Activated naive CD8-positive, alpha-beta T cell treated with anti-CD3 and anti-CD28 coated beads, Interleukin-2, amount 50 U/mL, for 24 hours (primary cell): ENCODE measurements around the gene GPC4.
"Not testable (repeated sequence)": the region's sequence is repeated elsewhere in the genome, so short reads cannot be mapped to it uniquely, and the experiment has no call there.

Source experiments
- ATAC-seq: fragments of 150-1000 bp; cut with Tn5 transposase; one replicate; pipeline ENCODE4 v1.10.0; 2021
- DNase-seq: peaks from one replicate; pipeline ENCODE4 v3.0.0; 2021
- H3K27ac Mint-ChIP-seq: one replicate; pipeline ENCODE4 v1.8.0; 2021; ENCODE audit warnings: mild to moderate bottlenecking, mixed read lengths
- H3K27me3 Mint-ChIP-seq: one replicate; pipeline ENCODE4 v1.8.0; 2021; ENCODE audit warnings: mixed read lengths
- H3K36me3 Mint-ChIP-seq: one replicate; pipeline ENCODE4 v1.8.0; 2021; ENCODE audit warnings: low read depth, mixed read lengths
- H3K4me1 Mint-ChIP-seq: one replicate; pipeline ENCODE4 v1.8.0; 2021; ENCODE audit warnings: mixed read lengths
- H3K4me3 Mint-ChIP-seq: one replicate; pipeline ENCODE4 v1.8.0; 2021; ENCODE audit warnings: mild to moderate bottlenecking, moderate library complexity, mixed read lengths
- H3K9me3 Mint-ChIP-seq: one replicate; pipeline ENCODE4 v1.8.0; 2021; ENCODE audit warnings: mixed read lengths

Gene GPC4

GRCh38 chrX:133321451-133321850 lies 93.8 kb downstream of the GPC4 start:
- Mint-ChIP-seq H3K27ac (no peak overlapping the region), H3K27me3 (no peaks in the 10 kb centered on the region), H3K4me1 (no peaks in the 10 kb centered on the region), H3K4me3 (no peak overlapping the region), H3K9me3 (no peaks in the 10 kb centered on the region), H3K36me3 (no peaks in the 10 kb centered on the region)
- ATAC-seq (no peak), DNase-seq (no peak)

- Mint-ChIP-seq H3K4me1 (no peaks in the 10 kb centered on the region), H3K4me3 (no peak overlapping the region), H3K27ac (no peak overlapping the region), H3K36me3 (no peaks in the 10 kb centered on the region), H3K27me3 (no peaks in the 10 kb centered on the region), H3K9me3 (no peaks in the 10 kb centered on the region)
- ATAC-seq = no peak
- DNase-seq = no peak
These were observed 101.0 kb downstream of the GPC4 start for GRCh38 chrX:133314281-133314680.

DNA sequence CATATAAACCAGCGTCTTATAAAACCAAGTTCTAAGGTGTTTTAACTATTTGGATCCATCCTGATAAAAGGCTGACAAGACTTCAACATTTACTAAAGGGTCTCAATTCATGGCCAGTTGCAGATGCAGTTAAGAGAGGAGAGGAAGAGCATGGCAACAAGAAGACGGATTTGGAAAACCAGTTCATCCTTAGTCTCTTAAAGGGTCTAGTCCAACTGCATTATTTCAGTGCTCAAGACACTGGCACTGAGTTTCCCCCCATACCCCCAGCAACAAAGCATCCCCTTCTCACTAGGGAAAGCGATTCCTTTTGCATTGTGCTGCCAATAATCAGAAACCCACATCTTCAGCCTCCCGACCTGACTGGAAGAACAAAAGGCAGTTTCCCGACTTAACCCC lies 106.8 kb downstream of the GPC4 start:
- Mint-ChIP-seq H3K9me3 (no peaks in the 10 kb centered on the region), H3K27me3 (no peaks in the 10 kb centered on the region), H3K27ac (no peak overlapping the region), H3K4me3 (no peak overlapping the region), H3K4me1 (no peaks in the 10 kb centered on the region), H3K36me3 (no peaks in the 10 kb centered on the region)
- no peak for DNase-seq
- ATAC-seq = no peak

DNA sequence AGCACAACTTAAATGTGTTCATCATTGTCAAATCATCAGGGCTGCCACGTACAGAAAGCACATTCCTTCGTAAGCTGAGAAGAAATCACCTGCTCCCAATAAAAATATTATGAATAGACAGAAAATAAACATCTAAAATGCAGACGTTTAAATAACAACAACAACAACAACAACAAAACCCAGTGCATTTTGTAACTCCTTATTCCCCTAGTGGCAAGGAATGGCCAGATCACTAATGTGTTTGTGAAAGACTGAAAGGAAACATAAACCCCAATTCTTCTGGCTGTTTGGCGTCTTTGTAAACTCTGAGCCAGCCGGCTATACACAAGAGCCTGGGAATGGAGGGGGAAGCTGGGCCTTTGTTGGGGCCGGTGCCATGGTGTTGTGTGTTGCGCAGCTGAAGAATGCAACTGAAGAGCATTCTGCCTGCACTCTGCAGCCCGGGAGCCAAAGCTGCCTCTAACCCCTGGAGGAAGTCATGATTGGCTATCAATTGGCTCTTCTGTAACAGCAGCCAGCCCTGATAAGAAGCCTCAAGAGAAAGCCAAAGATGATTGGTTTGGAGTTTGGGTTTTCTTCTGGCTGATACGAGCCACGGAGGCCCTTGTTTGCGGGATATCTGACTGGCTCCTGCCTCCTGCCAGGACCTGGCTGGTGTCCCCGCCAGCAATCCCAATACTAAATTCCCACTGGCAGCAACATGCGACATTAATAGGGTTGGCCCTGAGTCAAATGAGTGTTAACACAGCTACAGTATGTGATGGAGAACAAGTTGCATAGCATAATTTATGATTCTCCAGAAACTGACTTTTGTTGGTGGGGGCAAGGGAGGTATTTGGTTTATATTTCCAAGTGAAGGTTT lies 107.4 kb downstream of the GPC4 start:
- H3K4me3 Mint-ChIP-seq = no peak overlapping the region
- H3K4me1 Mint-ChIP-seq = no peaks in the 10 kb centered on the region
- no peaks in the 10 kb centered on the region for H3K36me3 Mint-ChIP-seq
- no peaks in the 10 kb centered on the region for H3K27me3 Mint-ChIP-seq
- H3K9me3 Mint-ChIP-seq = no peaks in the 10 kb centered on the region
- no peak overlapping the region for H3K27ac Mint-ChIP-seq
- no peak for DNase-seq
- ATAC-seq = no peak

DNA sequence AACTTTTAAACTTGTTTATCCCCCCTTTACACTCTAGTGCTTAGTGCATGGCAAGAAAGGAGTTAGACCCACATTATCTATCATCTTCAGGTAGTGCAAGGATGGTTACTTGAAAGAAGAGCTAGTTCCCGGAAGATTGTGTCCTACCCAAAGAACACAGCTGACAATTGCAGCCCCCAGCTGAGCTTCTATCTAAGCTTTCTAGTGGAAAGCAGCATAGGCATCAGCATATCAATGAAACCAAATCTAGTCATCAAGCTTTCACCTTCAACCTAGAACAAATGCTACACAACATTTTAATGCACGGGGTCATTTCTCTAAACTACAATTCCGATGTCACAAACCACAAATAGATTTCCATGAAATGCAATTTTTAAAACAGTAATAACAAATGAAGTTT lies 108.2 kb downstream of the GPC4 start:
- Mint-ChIP-seq H3K36me3 (no peaks in the 10 kb centered on the region), H3K27me3 (no peaks in the 10 kb centered on the region), H3K27ac (no peak overlapping the region), H3K9me3 (no peaks in the 10 kb centered on the region), H3K4me3 (no peak overlapping the region), H3K4me1 (no peaks in the 10 kb centered on the region)
- DNase-seq (no peak), ATAC-seq (no peak)

DNA sequence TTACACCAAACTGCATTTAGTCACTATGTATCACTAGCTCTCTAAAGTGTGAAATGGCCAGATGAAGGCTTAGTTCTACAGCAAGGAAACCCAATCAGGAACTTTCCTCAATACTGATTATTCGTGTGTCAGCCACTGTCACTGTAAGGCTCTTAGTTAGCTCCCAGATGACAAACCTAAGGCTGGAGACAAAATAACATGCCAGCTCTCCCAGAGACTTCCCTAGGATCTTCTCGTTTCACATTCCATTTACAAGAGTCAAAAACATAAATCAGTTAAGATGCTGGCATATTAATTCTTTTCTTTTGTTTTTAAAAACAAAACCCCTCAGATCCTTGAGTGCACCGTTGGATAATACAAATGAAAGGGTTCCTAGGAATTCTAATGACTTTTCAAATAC lies 109.0 kb downstream of the GPC4 start:
- Mint-ChIP-seq H3K4me1 (no peaks in the 10 kb centered on the region), H3K27ac (no peak overlapping the region), H3K36me3 (no peaks in the 10 kb centered on the region), H3K4me3 (no peak overlapping the region), H3K27me3 (no peaks in the 10 kb centered on the region), H3K9me3 (no peaks in the 10 kb centered on the region)
- no peak for ATAC-seq
- DNase-seq = no peak

DNA sequence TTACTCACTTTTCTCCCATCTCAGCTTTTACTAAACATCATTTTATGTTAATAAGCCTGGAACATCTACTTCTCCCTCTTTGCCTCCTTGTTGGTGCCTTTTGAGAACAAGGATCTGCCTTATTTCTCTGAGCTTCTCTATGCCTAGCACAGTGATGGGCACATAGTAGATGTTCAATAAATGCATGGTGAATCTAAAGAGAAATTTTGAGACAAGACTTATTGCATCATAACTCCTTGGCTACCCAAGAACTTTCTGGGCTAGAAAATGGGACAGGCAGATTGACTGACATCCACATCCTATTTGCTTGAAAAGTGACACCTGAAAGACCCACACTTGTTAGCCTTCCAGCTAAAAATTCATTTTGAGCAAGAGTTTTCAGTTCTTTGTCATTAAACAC lies 109.9 kb downstream of the GPC4 start:
- no peak overlapping the region for H3K4me3 Mint-ChIP-seq
- no peak for DNase-seq

GRCh38 chrX:133302775-133303445 lies 112.4 kb downstream of the GPC4 start:
- no peak for ATAC-seq
- no peak overlapping the region for H3K27ac Mint-ChIP-seq
- DNase-seq = no peak
- H3K4me1 Mint-ChIP-seq = no peaks in the 10 kb centered on the region
- H3K9me3 Mint-ChIP-seq = no peaks in the 10 kb centered on the region
- no peaks in the 10 kb centered on the region for H3K36me3 Mint-ChIP-seq
- no peaks in the 10 kb centered on the region for H3K27me3 Mint-ChIP-seq
- no peak overlapping the region for H3K4me3 Mint-ChIP-seq

More for the DNA sequence above, 109.9 kb downstream of the GPC4 start:
- no peaks in the 10 kb centered on the region for H3K36me3 Mint-ChIP-seq
- no peaks in the 10 kb centered on the region for H3K9me3 Mint-ChIP-seq
- no peaks in the 10 kb centered on the region for H3K27me3 Mint-ChIP-seq
- H3K4me1 Mint-ChIP-seq = no peaks in the 10 kb centered on the region
- no peak overlapping the region for H3K27ac Mint-ChIP-seq
- no peak for ATAC-seq

DNA sequence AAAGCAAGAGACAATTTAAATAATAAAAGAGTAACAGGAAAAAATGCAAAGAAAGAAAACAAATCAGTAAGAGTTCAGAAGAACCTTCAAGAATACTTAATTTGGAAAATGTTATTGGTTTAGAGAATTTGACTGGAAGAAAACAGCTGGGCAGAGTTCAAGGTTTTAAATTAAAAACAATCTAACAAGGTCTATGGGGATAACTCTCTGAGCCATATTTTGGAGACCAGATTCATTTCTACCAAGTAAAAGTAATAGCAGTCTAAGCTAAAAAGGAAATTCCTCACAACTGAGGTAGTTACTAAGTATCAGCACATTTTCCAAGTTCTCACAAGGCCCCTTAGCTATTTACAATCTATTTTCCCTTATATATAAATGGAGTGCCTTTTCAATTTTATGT lies 114.7 kb downstream of the GPC4 start:
- no peaks in the 10 kb centered on the region for H3K27me3 Mint-ChIP-seq
- no peaks in the 10 kb centered on the region for H3K4me1 Mint-ChIP-seq
- no peak for ATAC-seq
- no peaks in the 10 kb centered on the region for H3K36me3 Mint-ChIP-seq
- no peak overlapping the region for H3K27ac Mint-ChIP-seq
- H3K9me3 Mint-ChIP-seq = no peaks in the 10 kb centered on the region
- no peak overlapping the region for H3K4me3 Mint-ChIP-seq
- DNase-seq = no peak

DNA sequence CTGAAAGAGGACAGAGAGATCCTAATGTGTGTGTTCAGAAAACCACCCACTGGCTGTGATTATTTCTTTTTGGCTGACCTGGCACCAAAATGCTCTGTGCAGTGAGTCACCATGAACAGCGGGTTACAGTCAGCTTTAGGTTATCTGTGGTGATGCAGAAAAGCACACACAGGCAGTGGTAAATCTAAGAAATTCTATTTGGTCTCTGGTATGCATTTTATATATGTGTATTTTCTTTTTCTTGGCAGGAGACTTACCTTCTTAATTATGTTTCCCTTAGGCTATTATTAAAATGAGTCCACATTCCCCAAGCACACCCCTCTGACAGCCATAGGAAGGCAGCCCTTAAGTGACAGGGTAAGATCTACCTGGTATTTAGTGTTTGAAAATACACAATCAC lies 118.0 kb downstream of the GPC4 start:
- H3K9me3 Mint-ChIP-seq = no peaks in the 10 kb centered on the region
- ATAC-seq = no peak
- H3K36me3 Mint-ChIP-seq = no peaks in the 10 kb centered on the region
- no peak for DNase-seq
- no peaks in the 10 kb centered on the region for H3K27me3 Mint-ChIP-seq
- H3K27ac Mint-ChIP-seq = no peak overlapping the region
- H3K4me3 Mint-ChIP-seq = no peak overlapping the region
- H3K4me1 Mint-ChIP-seq = no peaks in the 10 kb centered on the region

DNA sequence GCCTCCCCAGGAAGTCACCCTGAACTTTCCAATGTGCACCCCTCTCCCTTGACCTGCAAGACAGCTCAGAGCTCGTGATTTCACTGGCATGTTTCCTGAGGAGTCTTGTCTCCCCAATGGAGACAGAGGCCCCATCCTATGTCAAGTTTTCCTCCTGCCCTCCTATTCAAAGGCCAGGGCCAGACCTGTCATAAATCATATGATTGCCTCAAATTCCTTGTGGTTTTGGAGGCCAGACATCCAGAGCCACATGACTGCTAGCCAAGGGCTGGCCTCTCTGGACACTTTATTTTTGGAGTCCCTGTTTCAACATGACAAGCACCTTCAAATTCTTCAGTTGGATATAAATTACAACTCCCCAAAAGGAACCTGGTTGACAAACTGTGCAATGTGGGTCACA lies 121.2 kb downstream of the GPC4 start:
- DNase-seq (no peak), ATAC-seq (no peak)
- Mint-ChIP-seq H3K4me3 (no peak overlapping the region), H3K4me1 (no peaks in the 10 kb centered on the region), H3K9me3 (no peaks in the 10 kb centered on the region), H3K36me3 (no peaks in the 10 kb centered on the region), H3K27ac (no peak overlapping the region), H3K27me3 (no peaks in the 10 kb centered on the region)

DNA sequence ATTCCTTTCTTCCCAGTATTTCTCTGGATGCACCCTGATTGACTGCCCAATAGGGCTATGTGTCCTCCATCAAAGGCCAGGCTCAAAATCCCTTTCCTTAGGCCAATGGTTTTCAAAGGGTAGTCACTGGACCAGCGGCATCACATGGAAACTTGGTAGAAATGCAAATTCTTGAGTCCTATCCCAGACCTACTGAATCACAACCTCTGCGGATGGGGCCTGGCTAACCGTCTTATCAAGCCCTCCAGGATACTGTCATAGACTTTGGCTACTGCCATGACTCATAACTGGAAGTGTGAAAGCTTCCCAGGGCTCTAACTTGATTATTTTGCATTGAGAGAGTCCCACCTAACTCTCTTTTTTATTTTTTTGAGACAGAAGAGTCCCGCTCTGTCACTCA lies 125.2 kb downstream of the GPC4 start:
- Mint-ChIP-seq H3K27me3 (no peaks in the 10 kb centered on the region), H3K36me3 (no peaks in the 10 kb centered on the region), H3K27ac (no peak overlapping the region), H3K4me3 (no peak overlapping the region), H3K4me1 (no peaks in the 10 kb centered on the region), H3K9me3 (no peaks in the 10 kb centered on the region)
- no peak for DNase-seq
- no peak for ATAC-seq

DNA sequence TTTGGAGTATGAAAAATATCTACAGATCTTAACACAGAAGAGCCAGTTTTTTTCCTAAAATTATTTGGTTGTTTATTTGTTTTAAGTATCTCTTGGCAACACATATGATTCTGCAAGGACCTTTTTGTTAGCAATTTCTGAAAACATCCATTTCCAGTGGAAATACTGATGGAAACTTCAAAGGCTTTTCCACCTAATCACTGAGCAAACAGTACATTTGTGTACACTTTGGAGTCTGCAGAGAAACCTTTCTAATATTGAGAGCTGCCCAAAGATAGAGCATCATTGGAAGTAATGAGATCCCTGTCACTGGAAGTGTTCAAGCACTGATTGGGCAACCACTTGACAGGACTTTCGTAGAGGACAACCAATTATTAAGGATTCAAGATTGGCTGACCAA lies 127.4 kb downstream of the GPC4 start:
- no peaks in the 10 kb centered on the region for H3K9me3 Mint-ChIP-seq

DNA sequence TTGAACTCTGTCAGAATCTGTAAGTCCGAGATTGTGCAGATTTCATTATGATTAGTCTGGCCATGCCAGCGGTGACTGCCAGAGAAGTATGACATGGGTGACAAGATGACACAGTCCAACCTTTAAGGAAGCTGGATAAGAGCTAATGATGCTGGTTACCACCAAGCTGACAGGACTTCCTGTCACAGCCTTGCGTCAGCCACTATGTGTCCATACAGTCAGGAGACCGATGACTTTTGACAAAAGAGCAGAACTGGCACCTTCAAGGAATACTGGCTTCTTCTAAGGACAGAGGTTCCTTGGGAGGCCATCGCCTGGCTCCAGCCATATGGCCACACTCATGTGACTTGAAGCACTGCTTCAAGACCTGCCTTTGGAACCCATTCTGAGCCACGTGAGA lies 129.9 kb downstream of the GPC4 start:
- H3K27ac Mint-ChIP-seq = no peak overlapping the region

More for the DNA sequence above, 127.4 kb downstream of the GPC4 start:
- Mint-ChIP-seq H3K27me3 (no peaks in the 10 kb centered on the region), H3K27ac (no peak overlapping the region), H3K36me3 (no peaks in the 10 kb centered on the region), H3K4me3 (no peak overlapping the region), H3K4me1 (no peaks in the 10 kb centered on the region)
- no peak for ATAC-seq
- no peak for DNase-seq

DNA sequence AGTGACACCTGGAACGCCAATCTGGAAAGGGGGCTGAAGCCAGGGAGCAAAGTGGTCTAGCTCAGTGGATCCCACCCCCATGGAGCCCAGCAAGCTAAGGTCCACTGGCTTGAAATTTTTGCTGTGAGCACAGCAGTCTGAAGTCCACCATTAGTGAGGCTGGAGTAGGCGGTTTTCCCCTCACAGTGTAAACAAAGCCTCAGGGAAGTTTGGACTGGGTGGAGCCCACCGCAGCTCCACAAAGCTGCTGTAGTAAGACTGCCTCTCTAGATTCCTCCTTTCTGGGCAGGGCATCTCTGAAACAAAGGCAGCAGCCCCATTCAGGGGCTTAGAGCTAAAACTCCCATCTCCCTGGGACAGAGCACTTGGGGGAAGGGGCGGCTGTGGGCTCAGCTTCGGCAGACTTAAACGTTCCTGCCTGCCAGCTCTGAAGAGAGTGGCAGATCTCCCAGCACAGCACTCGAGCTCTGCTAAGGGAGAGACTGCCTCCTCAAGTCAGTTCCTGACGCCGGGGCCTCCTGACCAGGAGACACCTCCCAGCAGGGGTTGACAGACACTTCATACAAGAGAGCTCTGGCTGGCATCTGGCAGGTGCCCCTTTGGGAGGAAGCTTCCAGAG lies 136.1 kb downstream of the GPC4 start:
- not testable (repeated sequence) for H3K27ac Mint-ChIP-seq, ATAC-seq, H3K4me1 Mint-ChIP-seq, DNase-seq, H3K9me3 Mint-ChIP-seq, H3K27me3 Mint-ChIP-seq, H3K36me3 Mint-ChIP-seq, H3K4me3 Mint-ChIP-seq

More for the DNA sequence above, 129.9 kb downstream of the GPC4 start:
- Mint-ChIP-seq H3K4me3 (no peak overlapping the region), H3K4me1 (no peaks in the 10 kb centered on the region), H3K27me3 (peaks cover 2% of the 10 kb centered on the region), H3K9me3 (no peaks in the 10 kb centered on the region), H3K36me3 (no peaks in the 10 kb centered on the region)
- ATAC-seq = no peak
- no peak for DNase-seq
